ENCODE data around the gene LCMT1. TPM values are rescaled to one million over a fixed set of nuclear protein-coding genes. Genes with fewer than 3 reads are reported as not detected.

Gene LCMT1
- total and polyA plus RNA-seq, 2 of the 4 experiments (the other 2 are of a cell fraction): 33.1 to 60.4 TPM

GRCh38 chr16:25199457-25199856 lies 87.9 kb downstream of the LCMT1 start:
- Histone ChIP-seq H3K56ac (ENCODE audit: extremely low read depth, insufficient read depth, low read length) (no peak overlapping the region), H4K5ac (ENCODE audit: low read depth, low read length) (no peak overlapping the region), H3K18ac (ENCODE audit: low read depth, low read length) (no peak overlapping the region), H3K9me3 (ENCODE audit: control insufficient read depth, insufficient read depth, low read length) (no peaks in the 10 kb centered on the region), H3K14ac (replicated peaks; ENCODE audit: low read depth, low read length) (no peak overlapping the region), H2BK120ac (ENCODE audit: low read depth, low read length) (no peak overlapping the region), H3K9me1 (ENCODE audit: insufficient read depth, low read length) (no peaks in the 10 kb centered on the region), H3K36me3 (ENCODE audit: control insufficient read depth, insufficient read depth, low read length) (no peaks in the 10 kb centered on the region), H2BK15ac (ENCODE audit: low read depth, low read length) (no peak overlapping the region), H3K27ac (ENCODE audit: insufficient read depth, low read length) (no peak overlapping the region), H4K8ac (ENCODE audit: low read depth in 2 of 2, low read length in 2 of 2) (no peak overlapping the region), H3K23ac (ENCODE audit: low read depth, low read length) (no peak overlapping the region), H4K91ac (ENCODE audit: insufficient read depth, low read depth, low read length) (no peak overlapping the region), H3K9ac (ENCODE audit: low read depth, low read length) (no peak overlapping the region), H3K4me2 (ENCODE audit: low read depth, low read length) (no peak overlapping the region), H4K20me1 (ENCODE audit: insufficient read depth, low read length) (no peaks in the 10 kb centered on the region), H3K4ac (ENCODE audit: low read depth, low read length) (no peak overlapping the region), H3K79me1 (ENCODE audit: low read depth in 1 of 2, low read length in 2 of 2) (no peaks in the 10 kb centered on the region), H2AFZ (replicated peaks; ENCODE audit: low read length, poor library complexity) (no peak overlapping the region), H3K27me3 (ENCODE audit: control insufficient read depth, insufficient read depth, low read length) (no peaks in the 10 kb centered on the region), H2BK5ac (ENCODE audit: low read depth, low read length, poor library complexity, severe bottlenecking) (no peak overlapping the region), H3K4me1 (ENCODE audit: control insufficient read depth, insufficient read depth, low read length) (no peaks in the 10 kb centered on the region), H2AK5ac (ENCODE audit: low read depth, low read length) (no peak overlapping the region), H2AK9ac (replicated peaks; ENCODE audit: low read depth, low read length, poor library complexity) (no peak overlapping the region), H2BK20ac (ENCODE audit: low read depth, low read length) (no peak overlapping the region), H3K4me3 (ENCODE audit: insufficient read depth, low read depth, low read length) (no peak overlapping the region)
- in situ Hi-C loops (cut with MboI; ENCODE audit: low sequenced_read_pairs): no loop called here
- intact Hi-C loops (cut with micrococcal nuclease): no loop called here
- DNase-seq: no peak
- WGBS, 2 experiments (ENCODE audit: extremely low coverage in 2 of 2, insufficient read length in 1 of 2): 100% methylated on average over 1 of the region's 7 CpGs; no CpG with 5 or more reads in 1 of the 2 experiments
- CTCF ChIA-PET: interaction anchor here (0.7 kb wide), 1 partner anchor 359 kb away, joined by 3 read pairs; no protein-coding TSS in a partner anchor
- POLR2A ChIA-PET (ENCODE audit: unreplicated experiment): no interaction called here
- dilution Hi-C loops (cut with HindIII; ENCODE audit: low sequenced_read_pairs, unreplicated experiment): no loop called here
- TF ChIP-seq BHLHE40 (IDR thresholded peaks at IDR 0.05; ENCODE audit: low read depth, low read length) (no peak), MAZ (IDR thresholded peaks at IDR 0.05; ENCODE audit: borderline replicate concordance, low read depth, low read length) (no peak), NFE2L2 (IDR thresholded peaks at IDR 0.05; ENCODE audit: low read depth, low read length) (no peak), RCOR1 (IDR thresholded peaks at IDR 0.05; ENCODE audit: insufficient replicate concordance, low read length) (no peak), CEBPB (IDR thresholded peaks at IDR 0.05; ENCODE audit: low read depth, low read length) (no peak), MAFK (IDR thresholded peaks at IDR 0.05; ENCODE audit: low read depth, low read length) (no peak), FOS (IDR thresholded peaks at IDR 0.05; ENCODE audit: low read depth, low read length) (no peak), SMC3 (IDR thresholded peaks at IDR 0.05; ENCODE audit: low read depth, low read length) (no peak), USF2 (IDR thresholded peaks at IDR 0.05; ENCODE audit: low read depth, low read length) (no peak), MXI1 (IDR thresholded peaks at IDR 0.05; ENCODE audit: borderline replicate concordance, low read depth, low read length) (no peak), CTCF (conservative IDR thresholded peaks at IDR 0.05; ENCODE audit: low read depth, low read length) (no peak)
- TF ChIP-seq, protein P1, sequence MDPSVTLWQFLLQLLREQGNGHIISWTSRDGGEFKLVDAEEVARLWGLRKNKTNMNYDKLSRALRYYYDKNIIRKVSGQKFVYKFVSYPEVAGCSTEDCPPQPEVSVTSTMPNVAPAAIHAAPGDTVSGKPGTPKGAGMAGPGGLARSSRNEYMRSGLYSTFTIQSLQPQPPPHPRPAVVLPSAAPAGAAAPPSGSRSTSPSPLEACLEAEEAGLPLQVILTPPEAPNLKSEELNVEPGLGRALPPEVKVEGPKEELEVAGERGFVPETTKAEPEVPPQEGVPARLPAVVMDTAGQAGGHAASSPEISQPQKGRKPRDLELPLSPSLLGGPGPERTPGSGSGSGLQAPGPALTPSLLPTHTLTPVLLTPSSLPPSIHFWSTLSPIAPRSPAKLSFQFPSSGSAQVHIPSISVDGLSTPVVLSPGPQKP (IDR thresholded peaks at IDR 0.05; ENCODE audit: borderline replicate concordance, low read depth, low read length): no peak
- no TSS peak for BruUV-seq (replicated peaks)
- no peak for ATAC-seq (ENCODE audit: low read depth)

All from IMR-90 (cell line).